CD4-positive, alpha-beta T cell (primary cell): ENCODE measurements around the gene LGI1. TPM values are rescaled to one million over a fixed set of nuclear protein-coding genes. Genes with fewer than 3 reads are reported as not detected.

Experiments
- ATAC-seq: fragments of 200-7000 bp; cut with Tn5 transposase; one replicate; pipeline ENCODE4 v1.10.0; 2022; ENCODE audit warnings: mild to moderate bottlenecking; ENCODE audit not compliant: poor library complexity
- CTCF ChIA-PET: fragments of 350-600 bp; sonication (Branson Sonifier 250); formaldehyde crosslinking; loops from one replicate; lab custom pipeline; 2021; ENCODE audit warnings: antibody characterized with exemption, inconsistent platforms; lab: Charles Lee
- POLR2A ChIA-PET: fragments of 350-600 bp; sonication (Branson Sonifier 250); formaldehyde crosslinking; loops from one replicate; lab custom pipeline; 2021; ENCODE audit warnings: antibody characterized with exemption, inconsistent platforms; lab: Charles Lee
- DNase-seq, 14 experiments: peaks; one replicate each; pipeline ENCODE4 v3.0.0-alpha.2; 2013 to 2020; ENCODE audit warnings: mixed read lengths in 2 of 14
- H3K27ac ChIP-seq, 2 donors: one replicate each; pipeline versions ENCODE4 v1.5.1 to v1.7.0; 2013; ENCODE audit warnings: low read length in 2 of 2, low read depth in 1 of 2, mild to moderate bottlenecking in 1 of 2
- H3K27me3 ChIP-seq, 2 experiments: 1 replicate in 1 of 2; 2 replicates in 1 of 2; pipeline versions ENCODE4 v1.6.1 to v1.7.0; 2013; ENCODE audit warnings: low read length in 2 of 2, control low read depth in 1 of 2, mild to moderate bottlenecking in 1 of 2, moderate library complexity in 1 of 2; ENCODE audit not compliant: insufficient read depth in 2 of 2, control insufficient read depth in 1 of 2
- H3K36me3 ChIP-seq: one replicate; pipeline ENCODE4 v1.6.1; 2013; ENCODE audit warnings: low read length, control low read depth; ENCODE audit not compliant: insufficient read depth
- H3K4me1 ChIP-seq: one replicate; pipeline ENCODE4 v1.6.1; 2013; ENCODE audit warnings: low read length, control low read depth; ENCODE audit not compliant: insufficient read depth
- H3K4me3 ChIP-seq: one replicate; pipeline ENCODE4 v1.5.1; 2013; ENCODE audit warnings: mild to moderate bottlenecking, low read length, moderate library complexity
- H3K9me3 ChIP-seq, 2 experiments: 1 replicate in 1 of 2; 2 replicates in 1 of 2; pipeline versions ENCODE4 v1.6.1 to v1.7.0; 2013; ENCODE audit warnings: low read length in 2 of 2, mild to moderate bottlenecking in 2 of 2, control low read depth in 1 of 2, moderate library complexity in 1 of 2; ENCODE audit not compliant: control insufficient read depth in 1 of 2, insufficient read depth in 1 of 2
- H3K27ac Mint-ChIP-seq: one replicate; pipeline ENCODE4 v1.8.0; 2020; ENCODE audit warnings: mixed read lengths
- H3K27me3 Mint-ChIP-seq: one replicate; pipeline ENCODE4 v1.8.0; 2021; ENCODE audit warnings: mixed read lengths
- H3K36me3 Mint-ChIP-seq: one replicate; pipeline ENCODE4 v1.8.0; 2021; ENCODE audit warnings: low read depth, mixed read lengths
- H3K4me1 Mint-ChIP-seq: one replicate; pipeline ENCODE4 v1.8.0; 2021; ENCODE audit warnings: low read depth, mixed read lengths
- H3K4me3 Mint-ChIP-seq: one replicate; pipeline ENCODE4 v1.8.0; 2020; ENCODE audit warnings: mild to moderate bottlenecking, mixed read lengths
- H3K9me3 Mint-ChIP-seq: one replicate; pipeline ENCODE4 v1.8.0; 2020; ENCODE audit warnings: mixed read lengths
- CTCF ChIP-seq: fragments of 200-600 bp; IDR thresholded peaks from one replicate; pipeline ENCODE4 v1.8.0; 2022; ENCODE audit warnings: antibody characterized with exemption, mild to moderate bottlenecking
- intact Hi-C, 2 experiments: fragments of 100-400 bp; cut with DNase I in 1 of 2; cut with micrococcal nuclease in 1 of 2; formaldehyde crosslinking; loops; one replicate each; pipeline versions ENCODE4 v1.15.1 to v1.9.0; 2023 to 2025; cut with DNase I, micrococcal nuclease
- total RNA-seq, 174 experiments: library from RNA in 2 of 174; stranded (reverse) in 2 of 174; gene quantifications; one replicate each; pipeline ENCODE4 v1.2.3 and lab custom pipeline; 2021 to 2026

LGI1 gene
- total RNA-seq, 2 experiments from 2014 or later: not detected

GRCh38 chr10:93812659-93813338 is 55.1 kb downstream of the LGI1 start:
- Mint-ChIP-seq H3K4me3 (no peak overlapping the region), H3K9me3 (no peaks in the 10 kb centered on the region), H3K4me1 (no peaks in the 10 kb centered on the region), H3K27ac (no peak overlapping the region), H3K27me3 (peaks cover 57% of the 10 kb centered on the region), H3K36me3 (no peaks in the 10 kb centered on the region)
- TF ChIP-seq CTCF: no peak
- DNase-seq: no peak
- intact Hi-C loops: no loop called here
- no peaks in the 10 kb centered on the region for H3K4me1 ChIP-seq
- no peak overlapping the region for H3K4me3 ChIP-seq
- no peak for ATAC-seq
- ChIA-PET POLR2A (no interaction called here), CTCF (interaction anchor here (0.6 to 2.0 kb wide), 2 partner anchors 78 to 108 kb away, joined by 4 to 5 read pairs; no protein-coding TSS in a partner anchor)
- no peaks in the 10 kb centered on the region for H3K36me3 ChIP-seq
- peaks cover 6 to 36% of the 10 kb centered on the region in 2 experiments for H3K27me3 ChIP-seq
- no peaks in the 10 kb centered on the region for H3K9me3 ChIP-seq
- no peak overlapping the region for H3K27ac ChIP-seq

DNA sequence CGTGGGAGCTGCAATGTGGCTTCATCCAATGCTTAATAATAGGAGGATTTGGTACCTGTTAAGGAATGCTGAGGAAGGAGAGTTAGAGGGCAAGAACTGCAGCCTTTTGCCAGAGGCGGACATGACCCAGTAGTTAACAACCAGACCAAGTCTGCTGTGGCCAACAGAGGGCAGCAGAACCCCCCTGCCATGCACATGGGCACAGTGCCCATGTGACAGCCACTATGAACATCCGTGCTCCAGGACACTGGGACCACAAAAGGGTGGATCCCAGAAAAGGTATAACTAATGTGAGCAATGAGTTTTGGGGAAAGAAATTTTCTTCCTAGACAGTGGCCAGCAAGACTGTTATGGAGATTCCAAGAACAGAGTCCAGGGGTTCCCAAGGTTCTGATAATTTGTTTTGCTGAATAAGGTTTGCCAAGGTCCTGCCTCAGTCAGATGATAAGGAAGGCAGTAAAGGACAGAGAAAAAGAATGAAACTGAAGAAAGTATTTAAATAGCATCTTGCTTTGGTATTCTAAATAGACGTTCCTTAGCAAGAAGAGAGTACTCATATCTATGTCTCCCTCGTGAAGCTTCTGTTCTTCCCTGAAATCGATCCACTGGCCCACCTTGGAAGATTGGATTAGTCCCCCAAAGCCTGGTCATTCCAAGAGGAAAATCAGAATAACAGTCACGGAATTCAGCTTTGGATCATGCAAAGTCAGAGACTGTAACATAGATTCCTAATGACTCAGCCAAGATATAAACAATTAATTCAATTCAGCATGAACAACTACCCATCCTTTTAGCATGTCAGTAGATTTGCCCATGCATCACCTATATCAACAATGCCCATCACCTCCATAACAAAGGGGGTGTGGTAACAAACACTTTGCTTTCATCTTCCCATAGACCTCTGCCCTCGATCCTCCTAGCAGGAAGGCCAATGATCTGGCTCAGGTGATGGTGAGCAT is 56.0 kb downstream of the LGI1 start:
- no peaks in the 10 kb centered on the region for H3K9me3 Mint-ChIP-seq
- Histone ChIP-seq H3K4me1 (no peaks in the 10 kb centered on the region), H3K36me3 (no peaks in the 10 kb centered on the region), H3K4me3 (no peak overlapping the region), H3K27me3 (peaks cover 9 to 28% of the 10 kb centered on the region in 2 experiments), H3K27ac (no peak overlapping the region), H3K9me3 (no peaks in the 10 kb centered on the region)
- TF ChIP-seq CTCF: peak; percentile 41
- H3K4me1 Mint-ChIP-seq: no peaks in the 10 kb centered on the region
- DNase-seq: peak in 11 of 14 experiments; percentile 5 to 51 (median 21)
- no peak overlapping the region for H3K27ac Mint-ChIP-seq
- no peak overlapping the region for H3K4me3 Mint-ChIP-seq
- no peak for ATAC-seq
- intact Hi-C loops: loop anchor here in 1 of 2 experiments (2.0 kb wide), 2 partner anchors 73 to 107 kb away; no protein-coding TSS in a partner anchor
- CTCF ChIA-PET: interaction anchor here (2.0 kb wide), 1 partner anchor 107 kb away, joined by 5 read pairs; no protein-coding TSS in a partner anchor
- POLR2A ChIA-PET: no interaction called here
- no peaks in the 10 kb centered on the region for H3K36me3 Mint-ChIP-seq
- peaks cover 56% of the 10 kb centered on the region for H3K27me3 Mint-ChIP-seq

GRCh38 chr10:93815304-93816096 is 57.8 kb downstream of the LGI1 start:
- H3K4me3 Mint-ChIP-seq: no peak overlapping the region
- no peaks in the 10 kb centered on the region for H3K36me3 Mint-ChIP-seq
- no peak for TF ChIP-seq CTCF
- ChIA-PET CTCF (no interaction called here), POLR2A (interaction anchor here (0.9 kb wide), 1 partner anchor 101 kb away, joined by 3 read pairs; no protein-coding TSS in a partner anchor)
- peaks cover 13 to 26% of the 10 kb centered on the region in 2 experiments for H3K27me3 ChIP-seq
- no peak overlapping the region for H3K27ac Mint-ChIP-seq
- H3K4me1 ChIP-seq: no peaks in the 10 kb centered on the region
- DNase-seq: no peak
- H3K27ac ChIP-seq: no peak overlapping the region
- peaks cover 57% of the 10 kb centered on the region for H3K27me3 Mint-ChIP-seq
- intact Hi-C loops: loop anchor here in 1 of 2 experiments (2.0 kb wide), 2 partner anchors 75 to 105 kb away; no protein-coding TSS in a partner anchor
- H3K9me3 Mint-ChIP-seq: no peaks in the 10 kb centered on the region
- H3K36me3 ChIP-seq: no peaks in the 10 kb centered on the region
- H3K9me3 ChIP-seq: no peaks in the 10 kb centered on the region
- no peaks in the 10 kb centered on the region for H3K4me1 Mint-ChIP-seq
- ATAC-seq: no peak
- no peak overlapping the region for H3K4me3 ChIP-seq
